SK-N-SH (cell line): ENCODE measurements around the gene SOCS3. TPM values are rescaled to one million over a fixed set of nuclear protein-coding genes. Genes with fewer than 3 reads are reported as not detected.

Experiments
- CTCF ChIA-PET: fragments of 300-600, 350-600 bp; formaldehyde crosslinking; extraction: SDS; loops from one replicate; lab custom pipeline; 2021; lab: Yijun Ruan, JAX
- POLR2A ChIA-PET: fragments of 350-600 bp; sonication (Branson Sonifier 250); formaldehyde crosslinking; extraction: SDS; loops from one replicate; lab custom pipeline; 2020; ENCODE audit warnings: antibody characterized with exemption, inconsistent platforms; lab: Yijun Ruan, JAX
- DNase-seq: peaks from one replicate; pipeline ENCODE4 v3.0.0; 2012
- H2AFZ ChIP-seq: fragments of 200-600 bp; sonication (generic); 2 replicates; pipeline ENCODE4 v1.8.1; 2016; ENCODE audit warnings: antibody characterized with exemption, mild to moderate bottlenecking, low read depth
- H3F3A ChIP-seq: fragments of 200-600 bp; sonication (generic); replicated peaks from 2 replicates; pipeline ENCODE3; 2016; ENCODE audit warnings: antibody characterized with exemption, mild to moderate bottlenecking; ENCODE audit not compliant: insufficient read depth
- H3K27ac ChIP-seq, 2 experiments: fragments of 200-500 bp in 1 of 2; fragments of 200-600 bp in 1 of 2; sonication (Bioruptor generic) in 1 of 2; sonication (generic), shearing (Covaris generic) in 1 of 2; 2 replicates each; pipeline versions ENCODE4 v1.5.1 to v1.6.1; 2014 to 2016; ENCODE audit warnings: low read depth in 2 of 2, inconsistent platforms in 1 of 2, low read length in 1 of 2, mild to moderate bottlenecking in 1 of 2, mixed read lengths in 1 of 2
- H3K27me3 ChIP-seq: fragments of 200-600 bp; sonication (generic), shearing (Covaris generic); 2 replicates; pipeline ENCODE4 v1.6.1; 2016; ENCODE audit warnings: mixed run types; ENCODE audit not compliant: insufficient read depth
- H3K36me3 ChIP-seq, 2 experiments: fragments of 200-500 bp in 1 of 2; fragments of 200-600 bp in 1 of 2; sonication (Bioruptor generic) in 1 of 2; sonication (generic) in 1 of 2; replicated peaks in 1 of 2; 2 replicates each; pipeline versions ENCODE3 to v1.5.1; 2014 to 2016; ENCODE audit warnings: low read length in 1 of 2, mild to moderate bottlenecking in 1 of 2; ENCODE audit not compliant: insufficient read depth in 2 of 2, control insufficient read depth in 1 of 2
- H3K4me1 ChIP-seq, 2 experiments: fragments of 200-500 bp in 1 of 2; fragments of 200-600 bp in 1 of 2; sonication (Bioruptor generic) in 1 of 2; sonication (generic), shearing (Covaris generic) in 1 of 2; 2 replicates each; pipeline versions ENCODE4 v1.5.1 to v1.6.1; 2014 to 2016; ENCODE audit warnings: low read depth in 1 of 2, low read length in 1 of 2, mixed run types in 1 of 2; ENCODE audit not compliant: insufficient read depth in 2 of 2, control insufficient read depth in 1 of 2
- H3K4me2 ChIP-seq: fragments of 200-600 bp; sonication (generic), shearing (Covaris generic); 2 replicates; pipeline ENCODE4 v1.6.1; 2017; ENCODE audit warnings: mixed run types
- H3K4me3 ChIP-seq, 2 experiments: fragments of 200-500 bp in 1 of 2; fragments of 200-600 bp in 1 of 2; sonication (Bioruptor generic) in 1 of 2; sonication (generic), shearing (Covaris generic) in 1 of 2; 2 replicates each; pipeline versions ENCODE4 v1.5.1 to v1.8.1; 2014 to 2016; ENCODE audit warnings: low read depth in 2 of 2, inconsistent platforms in 1 of 2, low read length in 1 of 2, mild to moderate bottlenecking in 1 of 2, mixed read lengths in 1 of 2, moderate library complexity in 1 of 2
- H3K79me2 ChIP-seq: fragments of 200-600 bp; sonication (generic); 2 replicates; pipeline ENCODE4 v1.8.1; 2017; ENCODE audit warnings: mild to moderate bottlenecking; ENCODE audit not compliant: insufficient read depth
- H3K9ac ChIP-seq: fragments of 200-600 bp; sonication (generic); 2 replicates; pipeline ENCODE4 v1.6.1; 2017; ENCODE audit warnings: mixed run types
- H3K9me2 ChIP-seq: fragments of 200-600 bp; sonication (generic); 2 replicates; pipeline ENCODE4 v1.6.1; 2017; ENCODE audit warnings: mixed run types
- H3K9me3 ChIP-seq: fragments of 200-600 bp; sonication (generic); 2 replicates; pipeline ENCODE4 v1.6.1; 2017; ENCODE audit warnings: mixed run types, mild to moderate bottlenecking, moderate library complexity
- H4K20me1 ChIP-seq: fragments of 200-600 bp; sonication (generic); 2 replicates; pipeline ENCODE4 v1.6.1; 2017; ENCODE audit warnings: mild to moderate bottlenecking, mixed run types; ENCODE audit not compliant: insufficient read depth
- EZH2phosphoT487 ChIP-seq: fragments of 200-600 bp; sonication (generic); IDR thresholded peaks from 2 replicates; pipeline ENCODE4 v1.6.1; 2017; ENCODE audit warnings: low read depth, mixed run types, mild to moderate bottlenecking, antibody characterized with exemption, moderate library complexity, borderline replicate concordance
- FOXM1 ChIP-seq: IDR thresholded peaks from 2 replicates; pipeline ENCODE4 v1.4.0; 2012; ENCODE audit warnings: low read depth, mild to moderate bottlenecking
- MEF2A ChIP-seq: IDR thresholded peaks from 2 replicates; pipeline ENCODE4 v1.4.0; 2012; ENCODE audit warnings: low read depth, borderline replicate concordance
- RCOR1 ChIP-seq: fragments of 150-350 bp; IDR thresholded peaks from 2 replicates; pipeline ENCODE4 v1.6.1; 2017; ENCODE audit warnings: antibody characterized with exemption, low read length
- RXRA ChIP-seq: IDR thresholded peaks from 2 replicates; pipeline ENCODE4 v1.4.0; 2012; ENCODE audit warnings: low read depth, mild to moderate bottlenecking, borderline replicate concordance
- TAF1 ChIP-seq: IDR thresholded peaks from 2 replicates; pipeline ENCODE4 v1.6.1; 2012; ENCODE audit warnings: low read depth, mild to moderate bottlenecking, low read length, moderate library complexity, borderline replicate concordance
- WGBS: methylation state at CpG from one replicate; pipeline ENCODE4 v1.1.6; 2017; ENCODE audit warnings: low lambda C conversion rate; 5-methylcytosine and 5-hydroxymethylcytosine counted together
- polyA plus RNA-seq, 3 experiments: library from polyadenylated mRNA; depleted of rRNA; stranded (reverse); fragments of >200 nt; gene quantifications; 2 replicates each; pipeline ENCODE4 v1.2.3, GENCODE V29; 2012
- TF ChIP-seq, protein P1 (sequence below): IDR thresholded peaks from 2 replicates; pipeline ENCODE4 v1.4.0; 2012; ENCODE audit warnings: low read depth, borderline replicate concordance
- TF ChIP-seq, protein P2 (sequence below): IDR thresholded peaks from 2 replicates; pipeline ENCODE4 v1.4.0; 2012; ENCODE audit warnings: low read depth

SOCS3 gene
- polyA plus RNA-seq, 1 of the 3 experiments (the other 2 are of a cell fraction), result 24.9 TPM

DNA sequence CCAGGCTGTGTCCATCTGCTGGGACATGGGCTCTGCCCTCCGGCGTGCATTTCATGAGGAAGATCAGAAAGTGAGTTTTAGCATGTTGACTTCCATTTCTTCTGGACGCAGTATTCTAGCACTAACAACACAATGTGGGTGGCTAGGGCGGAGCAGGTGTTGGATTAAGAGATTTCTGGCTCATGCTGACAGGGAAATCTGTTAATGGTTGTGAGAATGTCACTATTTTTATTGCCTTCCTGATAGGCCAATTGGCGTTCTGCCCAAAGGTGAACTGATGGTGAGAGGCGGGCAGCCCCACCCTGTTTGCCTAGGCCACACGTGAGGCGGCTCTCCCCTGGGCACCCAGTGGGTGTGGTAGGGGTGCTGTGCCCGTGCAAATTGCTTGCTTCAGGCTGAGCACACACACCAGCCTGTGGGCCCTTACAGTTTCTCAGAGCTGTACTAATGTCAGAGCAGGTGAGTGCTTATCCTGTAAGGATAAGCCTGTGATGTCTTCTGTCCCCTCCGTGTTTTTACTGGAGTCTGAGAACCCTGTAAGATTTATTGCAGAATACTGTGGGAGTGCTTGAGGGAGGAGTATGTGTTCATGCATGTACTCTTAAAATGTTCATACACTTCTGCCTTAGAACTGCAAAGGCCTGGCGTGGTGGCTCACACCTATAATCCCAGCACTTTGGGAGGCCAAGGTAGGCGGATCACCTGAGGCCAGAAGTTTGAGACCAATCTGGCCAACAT, 49.5 kb upstream of the SOCS3 start:
- no peak overlapping the region for H3K4me2 ChIP-seq
- 82% methylated on average over 12 of the region's 12 CpGs for WGBS
- H2AFZ ChIP-seq, result no peak overlapping the region
- H3K79me2 ChIP-seq, result peaks cover 96% of the 10 kb centered on the region
- no peaks in the 10 kb centered on the region for H3K9me2 ChIP-seq
- peaks cover 0 to 22% of the 10 kb centered on the region in 2 experiments; a peak in 1 of 4 replicates for H3K4me1 ChIP-seq
- TF ChIP-seq, protein P1, sequence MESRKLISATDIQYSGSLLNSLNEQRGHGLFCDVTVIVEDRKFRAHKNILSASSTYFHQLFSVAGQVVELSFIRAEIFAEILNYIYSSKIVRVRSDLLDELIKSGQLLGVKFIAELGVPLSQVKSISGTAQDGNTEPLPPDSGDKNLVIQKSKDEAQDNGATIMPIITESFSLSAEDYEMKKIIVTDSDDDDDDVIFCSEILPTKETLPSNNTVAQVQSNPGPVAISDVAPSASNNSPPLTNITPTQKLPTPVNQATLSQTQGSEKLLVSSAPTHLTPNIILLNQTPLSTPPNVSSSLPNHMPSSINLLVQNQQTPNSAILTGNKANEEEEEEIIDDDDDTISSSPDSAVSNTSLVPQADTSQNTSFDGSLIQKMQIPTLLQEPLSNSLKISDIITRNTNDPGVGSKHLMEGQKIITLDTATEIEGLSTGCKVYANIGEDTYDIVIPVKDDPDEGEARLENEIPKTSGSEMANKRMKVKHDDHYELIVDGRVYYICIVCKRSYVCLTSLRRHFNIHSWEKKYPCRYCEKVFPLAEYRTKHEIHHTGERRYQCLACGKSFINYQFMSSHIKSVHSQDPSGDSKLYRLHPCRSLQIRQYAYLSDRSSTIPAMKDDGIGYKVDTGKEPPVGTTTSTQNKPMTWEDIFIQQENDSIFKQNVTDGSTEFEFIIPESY, result no peak
- TF ChIP-seq, protein P2, sequence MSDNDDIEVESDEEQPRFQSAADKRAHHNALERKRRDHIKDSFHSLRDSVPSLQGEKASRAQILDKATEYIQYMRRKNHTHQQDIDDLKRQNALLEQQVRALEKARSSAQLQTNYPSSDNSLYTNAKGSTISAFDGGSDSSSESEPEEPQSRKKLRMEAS, result no peak
- TF ChIP-seq EZH2phosphoT487, result no peak
- no peak for TF ChIP-seq RXRA
- no peak for DNase-seq
- peaks cover 81% of the 10 kb centered on the region for H4K20me1 ChIP-seq
- H3K27me3 ChIP-seq, result no peaks in the 10 kb centered on the region
- H3F3A ChIP-seq, result no peaks in the 10 kb centered on the region
- H3K27ac ChIP-seq, result no peak overlapping the region
- H3K36me3 ChIP-seq, result peaks cover 20 to 44% of the 10 kb centered on the region in 2 experiments
- H3K4me3 ChIP-seq, result no peak overlapping the region
- CTCF ChIA-PET, result interaction anchor here (0.7 to 1.9 kb wide), 2 partner anchors 13 to 49 kb away, joined by 3 to 9 read pairs; no protein-coding TSS in a partner anchor
- POLR2A ChIA-PET, result no interaction called here
- H3K9ac ChIP-seq, result no peak overlapping the region
- no peaks in the 10 kb centered on the region for H3K9me3 ChIP-seq

- peaks cover 0 to 22% of the 10 kb centered on the region in 2 experiments; a peak in 1 of 4 replicates for H3K4me1 ChIP-seq
- no peak overlapping the region for H2AFZ ChIP-seq
- no peak overlapping the region for H3K4me2 ChIP-seq
- ChIA-PET POLR2A (no interaction called here), CTCF (interaction anchor here (0.9 to 1.9 kb wide), 2 partner anchors 14 to 158 kb away, joined by 3 to 9 read pairs; no protein-coding TSS in a partner anchor)
- DNase-seq, result no peak
- H3F3A ChIP-seq, result no peaks in the 10 kb centered on the region
- TF ChIP-seq RCOR1, result no peak
- no peak for TF ChIP-seq MEF2A
- no peak for TF ChIP-seq FOXM1
- TF ChIP-seq TAF1, result no peak
- H3K79me2 ChIP-seq, result peaks cover 94% of the 10 kb centered on the region
- 96% methylated on average over 23 of the region's 23 CpGs for WGBS
- H4K20me1 ChIP-seq, result peaks cover 74% of the 10 kb centered on the region
- no peak overlapping the region for H3K4me3 ChIP-seq
- H3K36me3 ChIP-seq, result peaks cover 28 to 46% of the 10 kb centered on the region in 2 experiments
- H3K27ac ChIP-seq, result no peak overlapping the region
- H3K27me3 ChIP-seq, result no peaks in the 10 kb centered on the region
- H3K9me2 ChIP-seq, result no peaks in the 10 kb centered on the region
- H3K9me3 ChIP-seq, result no peaks in the 10 kb centered on the region
- H3K9ac ChIP-seq, result no peak overlapping the region
Observed at GRCh38 chr17:78408476-78409050, 48.7 kb upstream of the SOCS3 start.
